ENCODE results near the gene ZNF319.

Gene ZNF319

GRCh38 chr16:58002416-58002800 lies 1.9 kb upstream of the ZNF319 start:
- Histone ChIP-seq H3K4me3 (ENCODE audit: low read depth in 1 of 2, low read length in 1 of 2) (no peak overlapping the region), H3K36me3 (peaks cover 34% of the 10 kb centered on the region), H3K27me3 (no peaks in the 10 kb centered on the region), H3K9me3 (no peaks in the 10 kb centered on the region), H3K27ac (no peak overlapping the region), H3K4me1 (ENCODE audit: control insufficient read depth in 1 of 2, insufficient read depth in 1 of 2, low read depth in 1 of 2, low read length in 1 of 2) (peaks cover 33 to 37% of the 10 kb centered on the region in 2 experiments)
- no peak for TF ChIP-seq CTCF (IDR thresholded peaks at IDR 0.05)

GRCh38 chr16:58001781-58002415 lies 1.4 kb upstream of the ZNF319 start:
- H3K27ac ChIP-seq, result peak overlapping the region; percentile 94
- no peak for TF ChIP-seq CTCF (IDR thresholded peaks at IDR 0.05)
- peaks cover 38 to 42% of the 10 kb centered on the region in 2 experiments for H3K4me1 ChIP-seq (ENCODE audit: control insufficient read depth in 1 of 2, insufficient read depth in 1 of 2, low read depth in 1 of 2, low read length in 1 of 2)
- peak overlapping the region; percentile 91 to 97 for H3K4me3 ChIP-seq (ENCODE audit: low read depth in 1 of 2, low read length in 1 of 2)
- no peaks in the 10 kb centered on the region for H3K9me3 ChIP-seq
- H3K27me3 ChIP-seq, result no peaks in the 10 kb centered on the region
- peaks cover 37% of the 10 kb centered on the region for H3K36me3 ChIP-seq

- TF ChIP-seq CTCF (IDR thresholded peaks at IDR 0.05), result peak; percentile 66
- H3K36me3 ChIP-seq, result peaks cover 46% of the 10 kb centered on the region
- no peaks in the 10 kb centered on the region for H3K27me3 ChIP-seq
- H3K27ac ChIP-seq, result peak within 1 kb of the TSS; percentile 94
- no peaks in the 10 kb centered on the region for H3K9me3 ChIP-seq
- H3K4me3 ChIP-seq (ENCODE audit: low read depth in 1 of 2, low read length in 1 of 2), result peak within 1 kb of the TSS; percentile 91 to 97
- H3K4me1 ChIP-seq (ENCODE audit: control insufficient read depth in 1 of 2, insufficient read depth in 1 of 2, low read depth in 1 of 2, low read length in 1 of 2), result peaks cover 45 to 47% of the 10 kb centered on the region in 2 experiments
These were observed 519 bp upstream of the ZNF319 start, which contains the start of gene USB1 for GRCh38 chr16:58000706-58001676. Gene USB1 (plus strand): TSS chr16:58001407. CDS start chr16:58001484, 77 bp downstream.

GRCh38 chr16:57999366-57999970 lies 1.0 kb downstream of the ZNF319 start:
- H3K27me3 ChIP-seq, result no peaks in the 10 kb centered on the region
- no peaks in the 10 kb centered on the region for H3K9me3 ChIP-seq
- peak overlapping the region; percentile 94 for H3K27ac ChIP-seq
- peaks cover 48% of the 10 kb centered on the region for H3K36me3 ChIP-seq
- peak overlapping the region; percentile 91 to 97 for H3K4me3 ChIP-seq (ENCODE audit: low read depth in 1 of 2, low read length in 1 of 2)
- H3K4me1 ChIP-seq (ENCODE audit: control insufficient read depth in 1 of 2, insufficient read depth in 1 of 2, low read depth in 1 of 2, low read length in 1 of 2), result peaks cover 60 to 63% of the 10 kb centered on the region in 2 experiments
- peak; percentile 27 for TF ChIP-seq CTCF (IDR thresholded peaks at IDR 0.05)

- Histone ChIP-seq H3K36me3 (peaks cover 43% of the 10 kb centered on the region), H3K9me3 (no peaks in the 10 kb centered on the region), H3K27me3 (no peaks in the 10 kb centered on the region), H3K4me3 (ENCODE audit: low read depth in 1 of 2, low read length in 1 of 2) (peak overlapping the region; percentile 91 to 97), H3K4me1 (ENCODE audit: control insufficient read depth in 1 of 2, insufficient read depth in 1 of 2, low read depth in 1 of 2, low read length in 1 of 2) (peaks cover 65 to 67% of the 10 kb centered on the region in 2 experiments), H3K27ac (peak overlapping the region; percentile 94)
- no peak for TF ChIP-seq CTCF (IDR thresholded peaks at IDR 0.05)
These were observed 1.5 kb downstream of the ZNF319 start for GRCh38 chr16:57998992-57999365.
